ENCODE data around the gene SDC4.

Gene SDC4

DNA sequence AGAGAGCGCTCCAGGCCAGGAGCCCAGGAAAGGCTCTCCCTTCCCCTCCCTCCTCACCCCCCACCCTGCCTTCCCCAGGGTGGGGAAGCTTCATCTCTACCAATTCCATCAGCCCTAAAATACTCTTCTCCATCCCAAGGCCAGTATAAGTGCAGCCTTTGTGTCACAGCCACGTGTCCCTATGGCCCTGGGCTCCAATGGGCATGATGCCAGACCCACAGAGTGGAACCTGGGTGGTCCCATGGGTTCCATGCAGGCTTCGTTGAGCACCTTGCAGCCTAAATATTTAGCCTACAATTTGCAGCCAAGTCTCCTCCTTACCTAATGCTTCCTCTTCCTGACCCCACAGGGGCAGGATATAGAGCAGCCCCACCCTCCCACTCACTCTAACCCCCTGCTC lies 39.1 kb downstream of the SDC4 start:
- CTCF ChIA-PET: interaction anchor here (1.4 kb wide), 1 partner anchor 15 kb away, joined by 7 read pairs; no protein-coding TSS in a partner anchor
- POLR2A ChIA-PET: no interaction called here
- no peak for DNase-seq (ENCODE audit: extremely low spot score)
- TF ChIP-seq, protein P1, sequence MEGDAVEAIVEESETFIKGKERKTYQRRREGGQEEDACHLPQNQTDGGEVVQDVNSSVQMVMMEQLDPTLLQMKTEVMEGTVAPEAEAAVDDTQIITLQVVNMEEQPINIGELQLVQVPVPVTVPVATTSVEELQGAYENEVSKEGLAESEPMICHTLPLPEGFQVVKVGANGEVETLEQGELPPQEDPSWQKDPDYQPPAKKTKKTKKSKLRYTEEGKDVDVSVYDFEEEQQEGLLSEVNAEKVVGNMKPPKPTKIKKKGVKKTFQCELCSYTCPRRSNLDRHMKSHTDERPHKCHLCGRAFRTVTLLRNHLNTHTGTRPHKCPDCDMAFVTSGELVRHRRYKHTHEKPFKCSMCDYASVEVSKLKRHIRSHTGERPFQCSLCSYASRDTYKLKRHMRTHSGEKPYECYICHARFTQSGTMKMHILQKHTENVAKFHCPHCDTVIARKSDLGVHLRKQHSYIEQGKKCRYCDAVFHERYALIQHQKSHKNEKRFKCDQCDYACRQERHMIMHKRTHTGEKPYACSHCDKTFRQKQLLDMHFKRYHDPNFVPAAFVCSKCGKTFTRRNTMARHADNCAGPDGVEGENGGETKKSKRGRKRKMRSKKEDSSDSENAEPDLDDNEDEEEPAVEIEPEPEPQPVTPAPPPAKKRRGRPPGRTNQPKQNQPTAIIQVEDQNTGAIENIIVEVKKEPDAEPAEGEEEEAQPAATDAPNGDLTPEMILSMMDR (IDR thresholded peaks at IDR 0.05; ENCODE audit: control extremely low read depth, extremely low read depth, low read depth, missing control alignments): no peak

DNA sequence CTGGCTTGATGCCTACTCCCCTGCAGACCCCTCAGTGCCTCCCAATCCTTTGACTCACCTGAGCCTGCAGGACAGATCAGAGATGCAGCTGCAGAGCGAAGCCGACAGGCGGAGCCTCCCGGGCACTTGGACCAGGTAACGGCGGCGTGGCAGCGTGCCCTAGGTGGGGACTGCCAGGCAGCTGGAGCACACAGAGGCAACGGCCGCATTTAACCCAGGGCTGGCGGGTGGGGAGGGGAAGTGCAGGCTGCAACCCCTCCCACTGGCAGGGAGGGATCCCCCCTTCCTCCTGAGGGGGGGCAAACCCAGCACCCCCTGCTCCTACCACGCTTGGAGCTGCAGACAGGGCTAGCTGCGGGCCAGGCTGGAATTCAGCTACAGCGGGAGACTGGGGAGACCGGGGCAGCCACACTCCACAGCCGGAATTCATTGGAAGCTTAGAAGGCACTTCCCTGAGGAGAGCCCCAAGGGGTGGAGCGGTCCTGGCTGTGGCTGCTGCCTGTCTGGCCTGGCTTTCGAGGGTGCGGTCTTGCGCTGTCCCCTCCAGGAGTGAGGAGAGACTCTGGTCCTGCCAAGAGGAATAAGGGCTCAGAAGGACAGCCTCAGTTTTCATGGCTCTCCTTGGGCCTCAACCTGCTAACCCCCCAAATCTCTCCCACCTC lies 40.0 kb downstream of the SDC4 start, which contains the start of gene MATN4:
Gene MATN4 (minus strand): TSS at position 183 of the 662 bp plus-strand sequence. CDS start 2,717 bp downstream, outside the sequence.
- TF ChIP-seq, protein P1 (IDR thresholded peaks at IDR 0.05; ENCODE audit: control extremely low read depth, extremely low read depth, low read depth, missing control alignments): no peak
- no peak for DNase-seq (ENCODE audit: extremely low spot score)
- ChIA-PET CTCF (interaction anchor here (0.8 to 1.3 kb wide), 2 partner anchors 11 to 17 kb away, joined by 3 to 7 read pairs; no protein-coding TSS in a partner anchor), POLR2A (no interaction called here)

DNA sequence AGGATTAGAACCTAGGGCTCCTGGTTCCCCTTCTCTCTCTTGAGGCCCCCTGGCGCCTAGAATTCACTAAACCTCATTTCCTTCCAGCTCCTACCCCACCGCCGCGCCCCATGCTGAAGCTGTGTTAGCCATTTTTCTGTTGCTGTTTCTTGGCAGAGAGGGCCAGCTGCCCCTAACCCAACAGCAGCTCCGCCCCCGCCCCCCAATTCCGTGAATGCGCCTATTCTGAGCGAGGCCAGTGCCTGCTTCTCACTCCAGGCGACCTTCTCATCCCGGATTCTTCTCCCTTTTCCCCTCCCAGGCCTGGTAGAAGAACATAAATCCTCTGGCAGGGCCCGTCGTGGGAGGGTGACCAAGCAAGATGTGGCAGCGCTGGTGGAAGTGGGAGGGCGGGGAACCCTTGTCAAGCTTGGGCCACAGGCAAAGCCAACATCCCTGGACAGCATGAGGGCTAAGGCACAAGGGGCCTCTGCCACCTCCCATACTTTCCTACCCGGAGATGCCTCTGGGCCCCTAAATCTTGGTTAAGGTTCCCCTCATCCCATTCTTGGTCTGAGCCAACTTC lies 41.1 kb downstream of the SDC4 start:
- ChIA-PET CTCF (no interaction called here), POLR2A (no interaction called here)
- TF ChIP-seq, protein P1 (IDR thresholded peaks at IDR 0.05; ENCODE audit: control extremely low read depth, extremely low read depth, low read depth, missing control alignments): no peak
- no peak for DNase-seq (ENCODE audit: extremely low spot score)

DNA sequence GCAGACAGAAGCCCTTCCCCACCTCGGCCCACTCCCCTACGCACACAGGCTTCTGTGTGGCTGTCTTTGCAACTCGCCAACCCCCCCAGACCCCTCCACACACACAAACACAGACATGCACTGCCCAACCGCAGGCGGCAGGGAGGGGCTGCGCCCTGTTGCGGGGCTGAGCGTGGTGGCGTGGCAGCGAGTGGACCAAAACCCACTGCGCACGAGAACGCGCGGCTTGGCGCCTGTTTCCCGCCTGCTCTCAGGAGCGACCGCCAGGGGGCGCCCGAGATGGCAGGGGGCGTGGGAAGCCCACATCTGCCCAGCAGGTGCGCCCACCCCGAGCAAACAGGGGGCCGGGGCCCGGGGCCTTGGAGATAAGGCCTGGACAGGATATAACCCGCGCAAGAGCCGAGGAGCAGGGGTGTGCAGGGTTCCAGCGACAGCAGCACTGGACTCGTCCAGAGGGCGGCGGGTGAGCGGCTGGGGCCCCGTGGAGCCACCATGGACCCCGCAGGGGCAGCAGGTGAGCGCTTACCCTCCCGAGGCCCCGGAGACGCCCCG lies 41.7 kb downstream of the SDC4 start, which contains the start of gene RBPJL:
Gene RBPJL (plus strand): TSS at position 410 of the 552 bp plus-strand sequence. CDS start 83 bp downstream, at position 493.
- TF ChIP-seq, protein P1 (IDR thresholded peaks at IDR 0.05; ENCODE audit: control extremely low read depth, extremely low read depth, low read depth, missing control alignments): peak; percentile 61
- peak; percentile 59 for DNase-seq (ENCODE audit: extremely low spot score)
- ChIA-PET CTCF (interaction anchor here (7.2 kb wide), 1 partner anchor 14 kb away, joined by 110 read pairs; no protein-coding TSS in a partner anchor), POLR2A (no interaction called here)

DNA sequence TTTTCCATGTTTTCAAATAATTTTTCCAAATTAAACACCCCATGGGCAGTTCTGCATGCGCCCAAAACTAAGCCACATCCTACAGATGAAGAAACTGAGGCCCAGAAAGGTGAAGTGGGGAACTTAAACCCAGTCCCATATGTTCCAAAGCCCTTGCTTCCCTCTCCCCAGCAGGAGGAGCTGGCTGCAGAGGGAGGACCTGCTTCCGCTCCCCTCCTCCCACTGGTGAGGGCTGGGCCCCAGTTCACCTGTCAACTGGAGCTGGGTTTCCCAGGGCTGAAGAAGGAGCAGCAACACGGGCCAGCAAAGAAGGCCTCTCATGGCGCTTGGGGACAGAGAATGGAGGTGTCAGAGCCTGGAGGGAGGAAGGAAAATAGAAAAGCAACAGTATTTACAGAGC lies 43.0 kb downstream of the SDC4 start:
- ChIA-PET CTCF (interaction anchor here (1.0 to 7.2 kb wide), 5 partner anchors 13 to 466 kb away, joined by 3 to 110 read pairs (median 3); no protein-coding TSS in a partner anchor), POLR2A (no interaction called here)
- TF ChIP-seq, protein P1 (IDR thresholded peaks at IDR 0.05; ENCODE audit: control extremely low read depth, extremely low read depth, low read depth, missing control alignments): no peak
- no peak for DNase-seq (ENCODE audit: extremely low spot score)

DNA sequence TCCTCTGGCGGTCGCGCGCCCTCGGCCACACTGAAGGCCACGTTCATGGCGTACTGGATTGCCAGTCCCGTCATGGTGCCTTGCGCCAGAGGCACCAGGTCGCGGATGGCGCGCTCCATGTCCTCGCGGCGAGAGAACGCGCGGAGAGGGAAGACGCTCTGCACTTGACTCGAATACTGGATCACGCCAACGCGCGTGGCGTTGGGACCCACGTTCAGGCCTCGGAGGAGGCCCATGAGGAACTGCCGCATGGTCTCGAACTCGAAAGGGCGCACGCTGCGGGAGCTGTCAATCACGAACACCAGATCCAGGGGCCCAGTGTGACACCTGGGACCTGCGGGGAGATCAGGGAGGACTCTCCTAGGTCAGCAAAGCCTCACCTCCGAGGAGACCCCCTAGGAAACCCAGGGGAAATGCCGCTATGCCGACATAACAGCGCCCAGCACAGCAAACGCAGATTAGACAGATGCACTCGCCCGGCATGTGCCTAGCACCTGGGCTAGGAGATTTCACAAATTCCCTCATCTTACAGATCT lies 43.7 kb downstream of the SDC4 start:
- CTCF ChIA-PET: interaction anchor here (1.4 to 7.2 kb wide), 2 partner anchors 12 to 23 kb away, joined by 3 to 110 read pairs; no protein-coding TSS in a partner anchor
- POLR2A ChIA-PET: no interaction called here
- DNase-seq (ENCODE audit: extremely low spot score): no peak
- TF ChIP-seq, protein P1 (IDR thresholded peaks at IDR 0.05; ENCODE audit: control extremely low read depth, extremely low read depth, low read depth, missing control alignments): no peak

All from GM10248 (cell line).